IMR-90 (cell line): ENCODE measurements around the gene DYRK3. TPM values are rescaled to one million over a fixed set of nuclear protein-coding genes. Genes with fewer than 3 reads are reported as not detected.
A peak's percentile ranks its signal among the peaks of the same experiment; 100 is the strongest.

Experiments
- ATAC-seq: fragments of 200-7000 bp; cut with Tn5 transposase; 2 replicates; pipeline ENCODE4 v1.9.1; 2020; ENCODE audit warnings: low read depth, mild to moderate bottlenecking, moderate library complexity
- BruUV-seq: library from RNA; stranded (reverse); fragments of 400-500 nt; replicated peaks from 2 replicates; lab custom pipeline; 2021; lab: Mats Ljungman, UMichigan
- CTCF ChIA-PET: fragments of 300-600 bp; formaldehyde crosslinking; extraction: SDS; loops from one replicate; lab custom pipeline; 2021; ENCODE audit warnings: antibody characterized with exemption; lab: Yijun Ruan, JAX
- POLR2A ChIA-PET: fragments of 300-600 bp; sonication (Branson Sonifier 250); formaldehyde crosslinking; loops from one replicate; lab custom pipeline; 2022; ENCODE audit warnings: antibody characterized with exemption; ENCODE audit not compliant: unreplicated experiment; lab: Charles Lee
- DNase-seq: peaks from one replicate; pipeline ENCODE4 v3.0.0; 2013
- H2AFZ ChIP-seq: replicated peaks from 2 replicates; pipeline ENCODE3; 2013; ENCODE audit warnings: low read length, mild to moderate bottlenecking; ENCODE audit not compliant: poor library complexity
- H2AK5ac ChIP-seq: 2 replicates; pipeline ENCODE4 v1.6.1; 2013; ENCODE audit warnings: low read depth, low read length, inconsistent platforms
- H2AK9ac ChIP-seq: replicated peaks from 2 replicates; pipeline ENCODE3; 2013; ENCODE audit warnings: mild to moderate bottlenecking, low read depth, low read length, moderate library complexity; ENCODE audit not compliant: poor library complexity
- H2BK120ac ChIP-seq: 2 replicates; pipeline ENCODE4 v1.6.1; 2013; ENCODE audit warnings: low read depth, low read length, inconsistent platforms
- H2BK15ac ChIP-seq: 3 replicates; pipeline ENCODE4 v1.6.1; 2013; ENCODE audit warnings: low read depth, low read length, inconsistent platforms
- H2BK20ac ChIP-seq: 2 replicates; pipeline ENCODE4 v1.6.1; 2013; ENCODE audit warnings: low read depth, mild to moderate bottlenecking, inconsistent platforms, low read length, moderate library complexity
- H2BK5ac ChIP-seq: 2 replicates; pipeline ENCODE4 v1.6.1; 2013; ENCODE audit warnings: mild to moderate bottlenecking, low read depth, low read length, inconsistent platforms; ENCODE audit not compliant: poor library complexity, severe bottlenecking
- H3K14ac ChIP-seq: replicated peaks from 2 replicates; pipeline ENCODE4 v1.6.1; 2013; ENCODE audit warnings: low read depth, low read length, inconsistent platforms
- H3K18ac ChIP-seq: 2 replicates; pipeline ENCODE4 v1.6.1; 2013; ENCODE audit warnings: low read depth, low read length, control low read depth
- H3K23ac ChIP-seq: 2 replicates; pipeline ENCODE4 v1.6.1; 2013; ENCODE audit warnings: low read depth, low read length, inconsistent platforms
- H3K27ac ChIP-seq: 2 replicates; pipeline ENCODE4 v1.5.1; 2013; ENCODE audit warnings: mild to moderate bottlenecking, control low read depth, low read length; ENCODE audit not compliant: insufficient read depth
- H3K27me3 ChIP-seq: 2 replicates; pipeline ENCODE4 v1.6.1; 2013; ENCODE audit warnings: low read length; ENCODE audit not compliant: control insufficient read depth, insufficient read depth
- H3K36me3 ChIP-seq: 2 replicates; pipeline ENCODE4 v1.6.1; 2013; ENCODE audit warnings: low read length, mixed read lengths; ENCODE audit not compliant: control insufficient read depth, insufficient read depth
- H3K4ac ChIP-seq: 2 replicates; pipeline ENCODE4 v1.6.1; 2013; ENCODE audit warnings: low read depth, low read length, inconsistent platforms
- H3K4me1 ChIP-seq: 2 replicates; pipeline ENCODE4 v1.6.1; 2013; ENCODE audit warnings: low read length, mixed read lengths; ENCODE audit not compliant: control insufficient read depth, insufficient read depth
- H3K4me2 ChIP-seq: 2 replicates; pipeline ENCODE4 v1.6.1; 2013; ENCODE audit warnings: low read depth, mild to moderate bottlenecking, control low read depth, low read length, moderate library complexity
- H3K4me3 ChIP-seq: 2 replicates; pipeline ENCODE4 v1.5.1; 2013; ENCODE audit warnings: low read depth, mild to moderate bottlenecking, control low read depth, low read length, moderate library complexity; ENCODE audit not compliant: insufficient read depth
- H3K56ac ChIP-seq: 2 replicates; pipeline ENCODE4 v1.6.1; 2013; ENCODE audit warnings: low read length, inconsistent platforms; ENCODE audit not compliant: insufficient read depth; ENCODE audit errors: extremely low read depth
- H3K79me1 ChIP-seq, 2 experiments: 2 replicates each; pipeline ENCODE4 v1.6.1; 2013; ENCODE audit warnings: low read length in 2 of 2, inconsistent platforms in 1 of 2, low read depth in 1 of 2
- H3K9ac ChIP-seq: 2 replicates; pipeline ENCODE4 v1.6.1; 2013; ENCODE audit warnings: low read depth, low read length, control low read depth
- H3K9me1 ChIP-seq: 2 replicates; pipeline ENCODE4 v1.6.1; 2013; ENCODE audit warnings: low read length, inconsistent platforms; ENCODE audit not compliant: insufficient read depth
- H3K9me3 ChIP-seq: 2 replicates; pipeline ENCODE4 v1.6.1; 2013; ENCODE audit warnings: low read length; ENCODE audit not compliant: control insufficient read depth, insufficient read depth
- H4K20me1 ChIP-seq: 2 replicates; pipeline ENCODE4 v1.6.1; 2013; ENCODE audit warnings: low read length, inconsistent platforms; ENCODE audit not compliant: insufficient read depth
- H4K5ac ChIP-seq: 2 replicates; pipeline ENCODE4 v1.6.1; 2013; ENCODE audit warnings: mild to moderate bottlenecking, low read depth, low read length, control low read depth
- H4K8ac ChIP-seq, 2 experiments: 2 replicates each; pipeline ENCODE4 v1.6.1; 2013; ENCODE audit warnings: low read depth in 2 of 2, low read length in 2 of 2, control low read depth in 1 of 2, inconsistent platforms in 1 of 2
- H4K91ac ChIP-seq: 2 replicates; pipeline ENCODE4 v1.6.1; 2013; ENCODE audit warnings: low read depth, low read length, inconsistent platforms; ENCODE audit not compliant: insufficient read depth
- BHLHE40 ChIP-seq: fragments of 150-350 bp; IDR thresholded peaks from 2 replicates; pipeline ENCODE4 v1.6.1; 2016; ENCODE audit warnings: mild to moderate bottlenecking, low read depth, low read length
- CEBPB ChIP-seq: IDR thresholded peaks from 2 replicates; pipeline ENCODE4 v1.6.1; 2012; ENCODE audit warnings: low read depth, low read length, improper control_type of control experiment
- CHD1 ChIP-seq: IDR thresholded peaks from 2 replicates; pipeline ENCODE4 v1.6.1; 2012; ENCODE audit warnings: low read depth, low read length, improper control_type of control experiment
- FOS ChIP-seq: fragments of 150-350 bp; IDR thresholded peaks from 2 replicates; pipeline ENCODE4 v1.6.1; 2016; ENCODE audit warnings: low read depth, low read length
- MAFK ChIP-seq: IDR thresholded peaks from 2 replicates; pipeline ENCODE4 v1.6.1; 2012; ENCODE audit warnings: low read depth, low read length, improper control_type of control experiment
- MAZ ChIP-seq: IDR thresholded peaks from 2 replicates; pipeline ENCODE4 v1.6.1; 2012; ENCODE audit warnings: low read depth, mild to moderate bottlenecking, low read length, improper control_type of control experiment, moderate library complexity, borderline replicate concordance
- MXI1 ChIP-seq: IDR thresholded peaks from 2 replicates; pipeline ENCODE4 v1.6.1; 2012; ENCODE audit warnings: low read depth, mild to moderate bottlenecking, low read length, moderate library complexity, borderline replicate concordance
- NFE2L2 ChIP-seq: fragments of 150-350 bp; IDR thresholded peaks from 2 replicates; pipeline ENCODE4 v1.6.1; 2016; ENCODE audit warnings: low read depth, mild to moderate bottlenecking, low read length
- RAD21 ChIP-seq: IDR thresholded peaks from 2 replicates; pipeline ENCODE4 v1.6.1; 2012; ENCODE audit warnings: low read length, improper control_type of control experiment
- RCOR1 ChIP-seq: IDR thresholded peaks from 2 replicates; pipeline ENCODE4 v1.6.1; 2012; ENCODE audit warnings: mild to moderate bottlenecking, low read length, improper control_type of control experiment; ENCODE audit not compliant: insufficient replicate concordance
- RFX5 ChIP-seq: IDR thresholded peaks from 2 replicates; pipeline ENCODE4 v1.8.0; 2012; ENCODE audit warnings: low read depth, mild to moderate bottlenecking, low read length, moderate library complexity
- SMC3 ChIP-seq: fragments of 150-350 bp; IDR thresholded peaks from 2 replicates; pipeline ENCODE4 v1.6.1; 2016; ENCODE audit warnings: low read depth, mild to moderate bottlenecking, antibody characterized with exemption, low read length, moderate library complexity
- USF2 ChIP-seq: fragments of 150-350 bp; IDR thresholded peaks from 2 replicates; pipeline ENCODE4 v1.6.1; 2017; ENCODE audit warnings: mild to moderate bottlenecking, antibody characterized with exemption, low read length, low read depth
- WGBS, 2 experiments: methylation state at CpG; one replicate each; pipeline versions ENCODE4 v1.1.5 to v1.1.7; 2013; ENCODE audit warnings: missing lambda C conversion rate in 2 of 2; ENCODE audit not compliant: insufficient read length in 1 of 2; ENCODE audit errors: extremely low coverage in 2 of 2; 5-methylcytosine and 5-hydroxymethylcytosine counted together
- dilution Hi-C: fragments of 300-500 bp; cut with HindIII; formaldehyde crosslinking; loops from one replicate; pipeline ENCODE4 v1.14.3; 2018; ENCODE audit warnings: low sequenced_read_pairs; ENCODE audit not compliant: unreplicated experiment
- in situ Hi-C: fragments of 300-500 bp; cut with MboI; formaldehyde crosslinking; loops from 3 replicates; pipeline ENCODE4 v1.14.3; 2019; ENCODE audit warnings: low sequenced_read_pairs, inconsistent platforms, mixed read lengths
- intact Hi-C: fragments of 100-400 bp; cut with micrococcal nuclease; formaldehyde crosslinking; loops from 2 replicates; pipeline ENCODE4 v1.10.0; 2022
- polyA plus RNA-seq, 3 experiments: library from polyadenylated mRNA; depleted of rRNA; stranded (reverse); fragments of >200 nt; gene quantifications; 2 replicates each; pipeline ENCODE4 v1.2.3, GENCODE V29; 2012; ENCODE audit warnings: low replicate concordance in 1 of 3
- total RNA-seq: library from RNA; depleted of rRNA; stranded (reverse); fragments of >200 nt; gene quantifications from 2 replicates; pipeline ENCODE4 v1.2.3, GENCODE V29; 2012
- TF ChIP-seq, protein P1 (sequence below): fragments of 150-350 bp; IDR thresholded peaks from 2 replicates; pipeline ENCODE4 v1.6.1; 2016; ENCODE audit warnings: low read depth, mild to moderate bottlenecking, low read length, moderate library complexity, borderline replicate concordance
- TF ChIP-seq, protein P2 (sequence below): conservative IDR thresholded peaks from 2 replicates; pipeline ENCODE4 v1.5.1; 2012; ENCODE audit warnings: mild to moderate bottlenecking, low read depth, low read length, improper control_type of control experiment

DYRK3 gene
- total and polyA plus RNA-seq, 2 of the 4 experiments (the other 2 are of a cell fraction) = 5.5 to 22.0 TPM

DNA sequence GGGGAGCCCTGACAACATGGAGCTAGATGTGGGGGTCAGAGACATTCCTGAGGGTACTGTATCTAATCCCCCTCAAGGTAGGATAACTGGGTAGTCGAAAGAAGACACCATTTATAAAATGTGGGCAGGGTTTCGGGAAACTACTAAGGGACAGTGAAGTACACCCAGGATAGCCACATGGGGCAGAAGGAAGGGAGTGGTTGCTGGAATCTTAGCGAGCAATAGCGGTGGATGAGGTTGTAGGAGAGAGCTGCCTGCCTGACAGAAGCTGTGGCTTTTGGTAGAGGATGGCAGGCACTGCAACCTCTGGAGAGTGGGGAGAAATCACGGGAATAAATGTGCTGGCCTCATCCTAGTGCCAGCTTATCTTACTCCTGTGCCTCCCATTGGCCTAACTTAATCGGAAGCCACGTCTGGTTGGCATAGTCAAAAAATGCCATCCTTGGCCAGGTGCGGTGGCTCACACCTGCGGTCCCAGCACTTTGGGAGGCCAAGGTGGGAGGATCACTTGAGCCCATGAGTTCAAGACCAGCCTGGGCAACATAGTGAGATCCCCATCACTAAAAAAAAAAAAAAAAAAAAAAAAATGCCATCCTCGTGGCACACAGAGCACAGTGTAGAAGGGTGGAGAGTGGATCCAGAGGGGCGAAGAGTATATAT is 26.0 kb downstream of the DYRK3 start:
- H4K20me1 ChIP-seq = peaks cover 3% of the 10 kb centered on the region; the same call in 1 of the 2 replicates
- no TSS peak for BruUV-seq
- no peaks in the 10 kb centered on the region for H3K79me1 ChIP-seq
- H3K27ac ChIP-seq = no peak overlapping the region
- no peak overlapping the region for H4K5ac ChIP-seq
- TF ChIP-seq RFX5 = no peak
- no peak for TF ChIP-seq CHD1
- TF ChIP-seq MAZ = no peak
- no peak for TF ChIP-seq RCOR1
- TF ChIP-seq USF2 = no peak
- TF ChIP-seq MXI1 = no peak
- no peak for TF ChIP-seq NFE2L2
- TF ChIP-seq MAFK = no peak
- TF ChIP-seq SMC3 = no peak
- no peak for TF ChIP-seq CEBPB
- TF ChIP-seq, protein P1, sequence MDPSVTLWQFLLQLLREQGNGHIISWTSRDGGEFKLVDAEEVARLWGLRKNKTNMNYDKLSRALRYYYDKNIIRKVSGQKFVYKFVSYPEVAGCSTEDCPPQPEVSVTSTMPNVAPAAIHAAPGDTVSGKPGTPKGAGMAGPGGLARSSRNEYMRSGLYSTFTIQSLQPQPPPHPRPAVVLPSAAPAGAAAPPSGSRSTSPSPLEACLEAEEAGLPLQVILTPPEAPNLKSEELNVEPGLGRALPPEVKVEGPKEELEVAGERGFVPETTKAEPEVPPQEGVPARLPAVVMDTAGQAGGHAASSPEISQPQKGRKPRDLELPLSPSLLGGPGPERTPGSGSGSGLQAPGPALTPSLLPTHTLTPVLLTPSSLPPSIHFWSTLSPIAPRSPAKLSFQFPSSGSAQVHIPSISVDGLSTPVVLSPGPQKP = no peak
- TF ChIP-seq RAD21 = no peak
- TF ChIP-seq BHLHE40 = no peak
- TF ChIP-seq, protein P2, sequence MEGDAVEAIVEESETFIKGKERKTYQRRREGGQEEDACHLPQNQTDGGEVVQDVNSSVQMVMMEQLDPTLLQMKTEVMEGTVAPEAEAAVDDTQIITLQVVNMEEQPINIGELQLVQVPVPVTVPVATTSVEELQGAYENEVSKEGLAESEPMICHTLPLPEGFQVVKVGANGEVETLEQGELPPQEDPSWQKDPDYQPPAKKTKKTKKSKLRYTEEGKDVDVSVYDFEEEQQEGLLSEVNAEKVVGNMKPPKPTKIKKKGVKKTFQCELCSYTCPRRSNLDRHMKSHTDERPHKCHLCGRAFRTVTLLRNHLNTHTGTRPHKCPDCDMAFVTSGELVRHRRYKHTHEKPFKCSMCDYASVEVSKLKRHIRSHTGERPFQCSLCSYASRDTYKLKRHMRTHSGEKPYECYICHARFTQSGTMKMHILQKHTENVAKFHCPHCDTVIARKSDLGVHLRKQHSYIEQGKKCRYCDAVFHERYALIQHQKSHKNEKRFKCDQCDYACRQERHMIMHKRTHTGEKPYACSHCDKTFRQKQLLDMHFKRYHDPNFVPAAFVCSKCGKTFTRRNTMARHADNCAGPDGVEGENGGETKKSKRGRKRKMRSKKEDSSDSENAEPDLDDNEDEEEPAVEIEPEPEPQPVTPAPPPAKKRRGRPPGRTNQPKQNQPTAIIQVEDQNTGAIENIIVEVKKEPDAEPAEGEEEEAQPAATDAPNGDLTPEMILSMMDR = no peak
- TF ChIP-seq FOS = no peak
- dilution Hi-C loops = no loop called here
- ChIA-PET POLR2A (no interaction called here), CTCF (no interaction called here)
- no peak overlapping the region for H3K4me3 ChIP-seq
- 100% methylated on average over 1 of the region's 11 CpGs; no CpG with 5 or more reads in 1 of the 2 experiments for WGBS, 2 experiments
- no peak overlapping the region for H3K9ac ChIP-seq
- no peaks in the 10 kb centered on the region for H3K36me3 ChIP-seq
- no peaks in the 10 kb centered on the region for H3K4me1 ChIP-seq
- H2BK5ac ChIP-seq = no peak overlapping the region
- in situ Hi-C loops = loop anchor here (5.0 to 10.0 kb wide), 2 partner anchors 34 to 176 kb away; no protein-coding TSS in a partner anchor
- H3K56ac ChIP-seq = no peak overlapping the region
- no peak overlapping the region for H2AK5ac ChIP-seq
- DNase-seq (no peak), ATAC-seq (no peak)
- H2AK9ac ChIP-seq = no peak overlapping the region
- no peaks in the 10 kb centered on the region for H3K9me1 ChIP-seq
- no peak overlapping the region for H4K8ac ChIP-seq
- H3K4ac ChIP-seq = no peak overlapping the region
- H3K23ac ChIP-seq = no peak overlapping the region
- H3K14ac ChIP-seq = no peak overlapping the region
- peaks cover 29% of the 10 kb centered on the region for H3K27me3 ChIP-seq
- peaks cover 2% of the 10 kb centered on the region; the same call in 1 of the 2 replicates for H3K9me3 ChIP-seq
- H3K18ac ChIP-seq = no peak overlapping the region
- intact Hi-C loops = no loop called here
- 0 out of 2 replicates have a peak overlapping the region, but pooled peaks have one; percentile 10 for H2BK20ac ChIP-seq
- no peak overlapping the region for H2BK120ac ChIP-seq
- no peak overlapping the region for H2BK15ac ChIP-seq
- no peak overlapping the region for H3K4me2 ChIP-seq
- H2AFZ ChIP-seq = no peak overlapping the region
- H4K91ac ChIP-seq = no peak overlapping the region
